Activated CD4-positive, alpha-beta T cell treated with anti-CD3 and anti-CD28 coated beads, Interleukin-2, amount 10 ng/mL, durations not matched to agents 7 days and 5 days (primary cell): ENCODE data around the gene ZNF3. TPM values are rescaled to one million over a fixed set of nuclear protein-coding genes. Genes with fewer than 3 reads are reported as not detected.
A peak's percentile ranks its signal among the peaks of the same experiment; 100 is the strongest.

Source experiments
- CTCF ChIA-PET: fragments of 350-600 bp; sonication (Branson Sonifier 250); formaldehyde crosslinking; loops from one replicate; lab custom pipeline; 2021; ENCODE audit warnings: antibody characterized with exemption; lab: Charles Lee
- POLR2A ChIA-PET: fragments of 350-600 bp; sonication (Branson Sonifier 250); formaldehyde crosslinking; loops from one replicate; lab custom pipeline; 2021; ENCODE audit warnings: antibody characterized with exemption; lab: Charles Lee
- DNase-seq: peaks from one replicate; pipeline ENCODE4 v3.0.0-alpha.2; 2020
- H3K27ac Mint-ChIP-seq: one replicate; pipeline ENCODE4 v1.8.0; 2021; ENCODE audit warnings: mild to moderate bottlenecking, moderate library complexity, mixed read lengths
- H3K27me3 Mint-ChIP-seq: one replicate; pipeline ENCODE4 v1.8.0; 2021; ENCODE audit warnings: mixed read lengths
- H3K36me3 Mint-ChIP-seq: one replicate; pipeline ENCODE4 v1.8.0; 2021; ENCODE audit warnings: low read depth, mixed read lengths
- H3K4me1 Mint-ChIP-seq: one replicate; pipeline ENCODE4 v1.8.0; 2021; ENCODE audit warnings: mixed read lengths
- H3K4me3 Mint-ChIP-seq: one replicate; pipeline ENCODE4 v1.8.0; 2021; ENCODE audit warnings: mild to moderate bottlenecking, moderate library complexity, mixed read lengths
- H3K9me3 Mint-ChIP-seq: one replicate; pipeline ENCODE4 v1.8.0; 2021; ENCODE audit warnings: mixed read lengths
- total RNA-seq, 2 experiments: library from RNA; stranded (reverse); gene quantifications; one replicate each; pipeline ENCODE4 v1.2.3, GENCODE V29; 2021

Gene ZNF3
- total RNA-seq, 2 experiments from 2014 or later = 24.5 to 28.3 TPM

DNA sequence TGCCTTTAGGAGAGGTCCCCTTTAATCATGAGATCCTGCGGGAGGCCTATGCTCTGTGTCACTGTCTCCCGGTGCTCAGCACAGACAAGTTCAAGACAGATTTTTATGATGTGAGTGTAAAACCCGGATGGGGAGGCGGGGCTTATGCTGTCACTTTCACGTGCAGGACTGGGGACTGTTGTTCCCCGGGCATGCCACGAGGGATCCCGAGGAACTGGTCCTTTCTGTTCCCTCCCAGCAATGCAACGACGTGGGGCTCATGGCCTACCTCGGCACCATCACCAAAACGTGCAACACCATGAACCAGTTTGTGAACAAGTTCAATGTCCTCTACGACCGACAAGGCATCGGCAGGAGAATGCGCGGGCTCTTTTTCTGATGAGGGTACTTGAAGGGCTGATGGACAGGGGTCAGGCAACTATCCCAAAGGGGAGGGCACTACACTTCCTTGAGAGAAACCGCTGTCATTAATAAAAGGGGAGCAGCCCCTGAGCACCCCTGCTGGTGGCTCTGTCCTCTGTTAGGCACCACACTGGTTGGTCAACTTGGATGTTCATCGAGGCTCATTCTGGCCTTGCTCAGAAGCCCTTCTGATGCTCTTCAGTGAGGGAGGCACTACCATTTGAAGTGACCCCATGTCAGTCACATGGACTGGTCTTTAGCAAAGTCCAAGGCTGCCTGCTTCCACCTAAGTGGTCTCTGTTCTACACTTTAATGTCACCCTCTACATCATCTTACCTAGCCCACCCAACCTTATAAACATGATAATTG lies 10.1 kb upstream of the ZNF3 start:
- CTCF ChIA-PET = interaction anchor here (0.8 to 1.4 kb wide), 2 partner anchors 8 to 9 kb away, joined by 7 read pairs; no protein-coding TSS in a partner anchor
- peak overlapping the region; percentile 41 for H3K27ac Mint-ChIP-seq
- no peaks in the 10 kb centered on the region for H3K9me3 Mint-ChIP-seq
- H3K36me3 Mint-ChIP-seq = peaks cover 68% of the 10 kb centered on the region
- H3K27me3 Mint-ChIP-seq = no peaks in the 10 kb centered on the region
- POLR2A ChIA-PET = interaction anchor here (1.3 kb wide), 1 partner anchor 9 kb away, joined by 10 read pairs; the partner anchor contains the start of genes AP4M1 and MCM7
- DNase-seq = no peak
- no peak overlapping the region for H3K4me3 Mint-ChIP-seq
- peaks cover 46% of the 10 kb centered on the region for H3K4me1 Mint-ChIP-seq

DNA sequence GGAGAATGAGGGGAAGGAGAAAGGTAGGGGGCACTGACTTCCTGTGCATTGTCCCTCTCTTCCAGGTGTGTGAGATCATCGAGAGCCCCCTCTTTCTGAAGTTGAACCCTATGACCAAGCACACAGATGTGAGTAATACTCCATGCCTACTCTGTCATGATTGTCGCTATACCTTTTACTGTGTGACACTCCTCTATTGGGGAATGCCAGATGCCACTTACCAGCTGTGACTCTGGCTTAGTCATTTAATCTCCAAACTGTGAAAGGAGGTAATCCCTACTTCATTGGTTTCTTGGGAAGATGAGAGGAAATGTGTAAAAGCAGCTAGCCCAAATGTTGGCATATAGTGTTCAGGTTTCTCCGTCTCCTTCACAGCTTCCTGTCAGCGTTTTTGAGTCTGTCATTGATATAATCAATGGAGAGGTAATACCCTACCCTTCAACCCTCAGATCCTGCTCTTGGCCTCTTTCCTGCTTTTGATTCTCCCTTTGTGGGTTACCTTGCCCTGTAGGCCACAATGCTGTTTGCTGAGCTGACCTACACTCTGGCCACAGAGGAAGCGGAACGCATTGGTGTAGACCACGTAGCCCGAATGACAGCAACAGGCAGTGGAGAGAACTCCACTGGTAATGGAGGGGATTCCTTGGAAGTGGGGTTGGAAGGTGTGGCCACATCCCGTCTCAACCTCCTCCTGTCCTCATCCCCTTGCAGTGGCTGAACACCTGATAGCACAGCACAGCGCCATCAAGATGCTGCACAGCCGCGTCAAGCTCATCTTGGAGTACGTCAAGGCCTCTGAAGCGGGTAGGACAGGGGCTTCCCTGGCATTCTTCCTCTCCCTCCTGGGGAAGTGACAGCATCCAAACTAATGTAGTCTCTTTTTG lies 9.2 kb upstream of the ZNF3 start:
- peaks cover 61% of the 10 kb centered on the region for H3K36me3 Mint-ChIP-seq
- CTCF ChIA-PET = interaction anchor here (0.6 to 1.4 kb wide), 7 partner anchors 8 to 173 kb away, joined by 3 to 7 read pairs (median 4); partner anchors contain the start of gene MCM7
- no peaks in the 10 kb centered on the region for H3K27me3 Mint-ChIP-seq
- DNase-seq = no peak
- no peaks in the 10 kb centered on the region for H3K9me3 Mint-ChIP-seq
- POLR2A ChIA-PET = interaction anchor here (1.3 kb wide), 1 partner anchor 10 kb away, joined by 10 read pairs; the partner anchor contains the start of genes AP4M1 and MCM7
- H3K4me1 Mint-ChIP-seq = peaks cover 44% of the 10 kb centered on the region
- peak overlapping the region; percentile 89 for H3K4me3 Mint-ChIP-seq
- H3K27ac Mint-ChIP-seq = peak overlapping the region; percentile 41

GRCh38 chr7:100089458-100090196 lies 8.1 kb upstream of the ZNF3 start:
- Mint-ChIP-seq H3K27ac (peak overlapping the region; percentile 89), H3K4me1 (peaks cover 45% of the 10 kb centered on the region), H3K9me3 (no peaks in the 10 kb centered on the region), H3K27me3 (peaks cover 3% of the 10 kb centered on the region), H3K36me3 (peaks cover 50% of the 10 kb centered on the region), H3K4me3 (peak overlapping the region; percentile 89)
- ChIA-PET CTCF (interaction anchor here (0.6 to 1.4 kb wide), 4 partner anchors 9 to 44 kb away, joined by 3 to 4 read pairs (median 4); partner anchors contain the start of gene MCM7), POLR2A (interaction anchor here (1.5 kb wide), 1 partner anchor 10 kb away, joined by 4 read pairs; no protein-coding TSS in a partner anchor)
- DNase-seq = no peak

- Mint-ChIP-seq H3K4me1 (peaks cover 45% of the 10 kb centered on the region), H3K36me3 (peaks cover 43% of the 10 kb centered on the region), H3K9me3 (no peaks in the 10 kb centered on the region), H3K4me3 (peak within 1 kb of the TSS; percentile 89), H3K27ac (peak within 1 kb of the TSS; percentile 91), H3K27me3 (peaks cover 3% of the 10 kb centered on the region)
- ChIA-PET POLR2A (interaction anchor here (1.5 kb wide), 1 partner anchor 11 kb away, joined by 4 read pairs; no protein-coding TSS in a partner anchor), CTCF (interaction anchor here (0.6 to 0.9 kb wide), 3 partner anchors 8 to 14 kb away, joined by 3 read pairs; partner anchors contain the start of gene MCM7)
- DNase-seq = peak; percentile 85
These were observed 7.3 kb upstream of the ZNF3 start, which contains the start of gene COPS6 for GRCh38 chr7:100088621-100089457. TSS of gene COPS6 (plus strand) at chr7:100088969. CDS start at chr7:100088991, 22 bp downstream.

DNA sequence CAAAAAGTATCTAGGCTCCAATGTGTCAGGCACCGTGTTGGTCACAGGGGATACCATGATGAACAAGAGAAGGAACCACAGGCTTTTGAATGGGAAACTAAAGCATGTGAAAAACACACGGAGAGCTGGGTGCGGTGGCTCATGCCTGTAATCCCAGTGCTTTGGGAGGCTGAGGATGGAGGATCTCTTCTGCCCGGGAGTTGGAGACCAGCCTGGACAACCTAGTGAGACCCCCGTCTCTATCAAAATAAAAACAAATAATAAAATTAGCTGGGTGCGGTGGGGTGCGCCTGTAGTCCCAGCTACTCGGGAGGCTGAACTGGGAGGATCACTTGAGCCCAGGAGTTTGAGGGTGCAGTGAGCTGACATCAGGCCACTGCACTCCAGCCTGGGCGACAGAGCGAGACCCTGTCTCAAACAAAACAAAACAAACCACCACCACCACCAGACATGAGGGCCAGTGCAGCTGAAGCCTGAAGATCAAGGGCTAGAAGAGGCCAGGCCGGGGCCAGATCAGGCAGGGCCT lies 6.6 kb upstream of the ZNF3 start:
- ChIA-PET CTCF (interaction anchor here (0.6 to 0.9 kb wide), 3 partner anchors 9 to 14 kb away, joined by 3 read pairs; partner anchors contain the start of gene MCM7), POLR2A (interaction anchor here (1.5 kb wide), 1 partner anchor 12 kb away, joined by 4 read pairs; no protein-coding TSS in a partner anchor)
- Mint-ChIP-seq H3K4me1 (peaks cover 44% of the 10 kb centered on the region), H3K36me3 (peaks cover 36% of the 10 kb centered on the region), H3K27me3 (peaks cover 3% of the 10 kb centered on the region), H3K9me3 (no peaks in the 10 kb centered on the region), H3K27ac (peak overlapping the region; percentile 91), H3K4me3 (peak overlapping the region; percentile 89)
- no peak for DNase-seq

- POLR2A ChIA-PET = no interaction called here
- H3K9me3 Mint-ChIP-seq = no peaks in the 10 kb centered on the region
- DNase-seq = no peak
- H3K27me3 Mint-ChIP-seq = peaks cover 3% of the 10 kb centered on the region
- CTCF ChIA-PET = interaction anchor here (1.2 to 1.7 kb wide), 2 partner anchors 8 to 13 kb away, joined by 3 read pairs; no protein-coding TSS in a partner anchor
- H3K4me1 Mint-ChIP-seq = peaks cover 50% of the 10 kb centered on the region
- H3K4me3 Mint-ChIP-seq = peak overlapping the region; percentile 2
- peaks cover 27% of the 10 kb centered on the region for H3K36me3 Mint-ChIP-seq
- H3K27ac Mint-ChIP-seq = no peak overlapping the region
These were observed 5.7 kb upstream of the ZNF3 start for GRCh38 chr7:100087055-100087750.

- Mint-ChIP-seq H3K9me3 (no peaks in the 10 kb centered on the region), H3K36me3 (peaks cover 15% of the 10 kb centered on the region), H3K4me3 (no peak overlapping the region), H3K27me3 (peaks cover 3% of the 10 kb centered on the region), H3K27ac (peak overlapping the region; percentile 50), H3K4me1 (peaks cover 48% of the 10 kb centered on the region)
- ChIA-PET CTCF (interaction anchor here (0.8 to 1.5 kb wide), 2 partner anchors 41 to 45 kb away, joined by 3 to 4 read pairs; partner anchors contain the start of gene MBLAC1), POLR2A (no interaction called here)
- DNase-seq = no peak
These were observed 4.0 kb upstream of the ZNF3 start for GRCh38 chr7:100085515-100085914.

DNA sequence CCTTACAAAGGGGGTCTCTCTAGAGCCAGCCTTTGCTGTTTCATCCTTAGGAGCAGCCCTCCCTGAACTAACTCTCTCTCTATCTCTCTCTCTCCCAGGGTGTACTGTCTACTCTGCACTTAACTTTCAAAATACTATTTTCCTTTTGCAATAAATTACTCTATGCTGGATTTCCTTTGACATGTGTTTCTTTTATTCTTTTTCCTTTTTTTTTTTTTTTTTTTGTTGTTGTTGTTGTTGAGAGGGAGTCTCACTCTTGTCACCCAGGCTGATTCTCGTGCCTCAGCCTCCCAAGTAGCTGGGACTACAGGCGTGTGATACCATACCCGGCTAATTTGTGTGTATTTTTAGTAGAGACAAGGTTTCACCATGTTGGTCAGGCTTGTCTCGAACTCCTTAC lies 1.5 kb upstream of the ZNF3 start:
- ChIA-PET CTCF (interaction anchor here (0.6 to 1.4 kb wide), 15 partner anchors 8 to 1591 kb away, joined by 3 to 7 read pairs (median 4); partner anchors contain the start of genes AP4M1, MBLAC1 and MCM7), POLR2A (no interaction called here)
- Mint-ChIP-seq H3K27me3 (peaks cover 3% of the 10 kb centered on the region), H3K36me3 (peaks cover 9% of the 10 kb centered on the region), H3K4me1 (peaks cover 40% of the 10 kb centered on the region), H3K9me3 (no peaks in the 10 kb centered on the region), H3K4me3 (peak overlapping the region; percentile 80), H3K27ac (peak overlapping the region; percentile 89)
- DNase-seq = no peak

DNA sequence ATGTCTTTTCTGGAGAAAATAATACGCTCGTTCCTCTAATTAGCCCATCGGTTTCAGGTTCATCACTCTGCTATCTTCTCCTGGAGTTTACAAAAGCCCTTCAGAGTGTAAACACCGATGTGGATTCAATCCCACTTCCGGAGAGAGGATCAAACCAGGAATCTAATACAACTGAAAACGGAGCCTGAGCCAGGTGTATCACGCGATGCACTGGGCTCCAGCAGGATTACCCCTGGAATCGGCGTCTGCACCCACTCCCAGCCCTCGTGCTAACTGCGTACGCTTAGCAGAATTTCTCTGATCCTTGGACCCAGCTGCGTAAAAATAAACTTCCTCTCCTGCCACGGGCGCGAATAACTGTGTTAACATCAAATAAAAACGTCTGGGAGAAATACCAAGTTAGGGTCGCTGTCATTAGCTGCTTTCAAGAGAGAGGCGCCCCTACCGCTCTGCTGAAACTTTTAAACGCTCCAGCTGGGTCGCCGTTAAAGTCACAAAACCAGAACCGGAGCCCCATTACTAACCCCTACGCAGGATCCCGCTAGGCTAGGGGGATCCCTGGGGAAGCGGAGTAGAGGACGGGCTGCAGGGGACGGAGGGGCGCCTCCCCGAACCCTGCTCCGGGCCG lies 502 bp downstream of the ZNF3 start:
- peaks cover 22% of the 10 kb centered on the region for H3K36me3 Mint-ChIP-seq
- CTCF ChIA-PET = interaction anchor here (0.6 to 0.8 kb wide), 4 partner anchors 9 to 592 kb away, joined by 3 to 4 read pairs (median 3); no protein-coding TSS in a partner anchor
- peak overlapping the region; percentile 80 for H3K4me3 Mint-ChIP-seq
- H3K27ac Mint-ChIP-seq = peak overlapping the region; percentile 83
- no peak for DNase-seq
- peaks cover 2% of the 10 kb centered on the region for H3K9me3 Mint-ChIP-seq
- POLR2A ChIA-PET = no interaction called here
- peaks cover 33% of the 10 kb centered on the region for H3K4me1 Mint-ChIP-seq
- peaks cover 3% of the 10 kb centered on the region for H3K27me3 Mint-ChIP-seq

GRCh38 chr7:100079024-100079560 lies 2.4 kb downstream of the ZNF3 start:
- ChIA-PET CTCF (interaction anchor here (0.6 to 1.2 kb wide), 3 partner anchors 44 to 702 kb away, joined by 3 to 5 read pairs (median 4); no protein-coding TSS in a partner anchor), POLR2A (no interaction called here)
- no peak for DNase-seq
- Mint-ChIP-seq H3K27ac (no peak overlapping the region), H3K4me3 (peak overlapping the region; percentile 17), H3K27me3 (no peaks in the 10 kb centered on the region), H3K4me1 (peaks cover 31% of the 10 kb centered on the region), H3K9me3 (peaks cover 9% of the 10 kb centered on the region), H3K36me3 (peaks cover 41% of the 10 kb centered on the region)
